K562 (cell line): ENCODE measurements around the gene DNMBP. TPM values are rescaled to one million over a fixed set of nuclear protein-coding genes. Genes with fewer than 3 reads are reported as not detected.

Experiments used
- ATAC-seq: fragments of 200-7000 bp; cut with Tn5 transposase; 3 replicates; pipeline ENCODE4 v1.9.1; 2020; ENCODE audit warnings: moderate library complexity
- BruUV-seq: library from RNA; stranded (reverse); fragments of 400-500 nt; replicated peaks from 2 replicates; lab custom pipeline; 2021; lab: Mats Ljungman, UMichigan
- CTCF ChIA-PET: fragments of 300-600 bp; formaldehyde crosslinking; extraction: SDS; loops from one replicate; lab custom pipeline; 2021; ENCODE audit warnings: low intra/inter-chr PET ratio; lab: Yijun Ruan, JAX
- POLR2A ChIA-PET: fragments of 300-600, 350-650 bp; sonication (Branson Sonifier 250); formaldehyde crosslinking; extraction: SDS; loops from one replicate; lab custom pipeline; 2021; ENCODE audit warnings: antibody characterized with exemption, inconsistent platforms; lab: Yijun Ruan, JAX
- DNase-seq, 4 experiments: peaks; one replicate each; pipeline versions ENCODE4 v3.0.0 to v3.0.0-alpha.2; 2011 to 2018; ENCODE audit warnings: low spot score in 3 of 4, mixed read lengths in 3 of 4; ENCODE audit errors: extremely low read depth in 1 of 4
- FAIRE-seq: peaks from 2 replicates; lab custom pipeline; 2011; peaks lifted over from hg19 to GRCh38; lab: Jason Lieb, UNC
- H2AFZ ChIP-seq: 2 replicates; pipeline ENCODE4 v1.6.0; 2011; ENCODE audit warnings: low read depth, low read length, control low read depth, inconsistent platforms
- H3K27ac ChIP-seq: fragments of 200-600 bp; 3 replicates; pipeline ENCODE4 v1.8.0; 2011; ENCODE audit warnings: low read depth, mild to moderate bottlenecking, control low read depth, inconsistent platforms, low read length, moderate library complexity, mixed read lengths; ENCODE audit errors: extremely low read depth
- H3K27me3 ChIP-seq, 2 experiments: fragments of 300-600 bp in 1 of 2; 2 replicates in 1 of 2; 3 replicates in 1 of 2; pipeline versions ENCODE4 v1.6.0 to v1.8.0; 2011; ENCODE audit warnings: inconsistent platforms in 2 of 2, low read length in 2 of 2, mild to moderate bottlenecking in 1 of 2, mixed read lengths in 1 of 2, moderate library complexity in 1 of 2; ENCODE audit not compliant: control insufficient read depth in 2 of 2, insufficient read depth in 2 of 2
- H3K36me3 ChIP-seq: fragments of 300-600 bp; 3 replicates; pipeline ENCODE4 v1.8.0; 2011; ENCODE audit warnings: mild to moderate bottlenecking, low read length, inconsistent platforms; ENCODE audit not compliant: control insufficient read depth, insufficient read depth
- H3K4me1 ChIP-seq, 2 experiments: fragments of 200-600 bp in 1 of 2; replicated peaks in 1 of 2; 2 replicates in 1 of 2; 3 replicates in 1 of 2; pipeline versions ENCODE4 v1.5.1 to v1.8.0; 2011; ENCODE audit warnings: inconsistent platforms in 2 of 2, low read length in 2 of 2, mild to moderate bottlenecking in 1 of 2, mixed read lengths in 1 of 2, moderate library complexity in 1 of 2; ENCODE audit not compliant: control insufficient read depth in 2 of 2, insufficient read depth in 2 of 2
- H3K4me2 ChIP-seq: 2 replicates; pipeline ENCODE4 v1.6.1; 2011; ENCODE audit warnings: low read length, control low read depth, inconsistent platforms, mixed read lengths; ENCODE audit not compliant: insufficient read depth
- H3K4me3 ChIP-seq: fragments of 200-600 bp; sonication (generic), shearing (Covaris generic); 2 replicates; pipeline ENCODE4 v1.5.1; 2016; ENCODE audit warnings: control low read depth, inconsistent platforms
- H3K79me2 ChIP-seq: fragments of 200-600 bp; 3 replicates; pipeline ENCODE4 v1.8.0; 2011; ENCODE audit warnings: low read length, inconsistent platforms; ENCODE audit not compliant: control insufficient read depth, insufficient read depth
- H3K9ac ChIP-seq, 2 experiments: 2 replicates each; pipeline versions ENCODE4 v1.6.0 to v1.6.1; 2011; ENCODE audit warnings: low read depth in 2 of 2, low read length in 2 of 2, control low read depth in 1 of 2, inconsistent platforms in 1 of 2, mild to moderate bottlenecking in 1 of 2, mixed read lengths in 1 of 2; ENCODE audit not compliant: insufficient read depth in 1 of 2
- H3K9me1 ChIP-seq: one replicate; pipeline ENCODE4 v1.6.0; 2011; ENCODE audit warnings: inconsistent platforms, mild to moderate bottlenecking, low read length, moderate library complexity; ENCODE audit not compliant: control insufficient read depth, insufficient read depth
- H3K9me3 ChIP-seq: replicated peaks from 2 replicates; pipeline ENCODE4 v1.5.1; 2011; ENCODE audit warnings: low read depth, low read length, inconsistent platforms; ENCODE audit not compliant: control insufficient read depth, insufficient read depth
- H4K20me1 ChIP-seq: replicated peaks from 2 replicates; pipeline ENCODE4 v1.6.1; 2011; ENCODE audit warnings: low read length, inconsistent platforms, mixed read lengths; ENCODE audit not compliant: control insufficient read depth, insufficient read depth
- ID3 ChIP-seq, 2 experiments: fragments of 250-450 bp in 1 of 2; fragments of 450-650 bp in 1 of 2; sonication (Bioruptor Pico) in 1 of 2; IDR thresholded peaks; 2 replicates each; pipeline versions ENCODE4 v1.6.1 to v1.8.0; 2016 to 2021; ENCODE audit warnings: mild to moderate bottlenecking in 2 of 2, moderate library complexity in 2 of 2, missing compliant biosample characterization in 1 of 2, missing genetic modification characterization in 1 of 2
- IRF2 ChIP-seq: sonication (generic); formaldehyde crosslinking; IDR thresholded peaks from 2 replicates; pipeline ENCODE4 v1.8.1; 2022; ENCODE audit warnings: mild to moderate bottlenecking, missing genetic modification reagents
- POLR3A ChIP-seq: IDR thresholded peaks from 2 replicates; pipeline ENCODE4 v1.6.1; 2011; ENCODE audit warnings: borderline replicate concordance, mild to moderate bottlenecking, moderate library complexity; ENCODE audit not compliant: insufficient read length, insufficient read depth; ENCODE audit errors: extremely low read depth
- UBTF ChIP-seq, 2 experiments: IDR thresholded peaks; 2 replicates each; pipeline ENCODE4 v1.6.1; 2012; ENCODE audit warnings: improper control_type of control experiment in 2 of 2, low read depth in 2 of 2, low read length in 2 of 2, borderline replicate concordance in 1 of 2
- ZNF143 ChIP-seq: sonication (generic); formaldehyde crosslinking; IDR thresholded peaks from 2 replicates; pipeline ENCODE4 v1.9.0; 2022; ENCODE audit warnings: mild to moderate bottlenecking, missing genetic modification reagents
- WGBS: fragments of 100-300 bp; shearing (Covaris generic); methylation state at CpG from one replicate; pipeline ENCODE4 v1.1.6; 2016; ENCODE audit warnings: low coverage, mixed read lengths; ENCODE audit not compliant: insufficient coverage; ENCODE audit errors: missing lambda C conversion rate; 5-methylcytosine and 5-hydroxymethylcytosine counted together
- in situ Hi-C: fragments of 300-500 bp; cut with MboI; formaldehyde crosslinking; loops from 4 replicates; pipeline ENCODE4 v1.15.0; 2018; ENCODE audit warnings: inconsistent platforms, mixed read lengths
- intact Hi-C: fragments of 100-400 bp; cut with micrococcal nuclease; formaldehyde crosslinking; loops from 2 replicates; pipeline ENCODE4 v1.14.2; 2022
- polyA plus RNA-seq, 8 experiments: library from polyadenylated mRNA; depleted of rRNA in 4 of 8; stranded (reverse) in 5 of 8; unstranded in 3 of 8; fragments of >200 nt; fragmentation: Nextera tagmentation in 2 of 8; fragmentation: Illumina TruSeq in 1 of 8; extraction: Ambion mirVana in 2 of 8; extraction: Trizol in 1 of 8; gene quantifications; 2 replicates each; pipeline versions ENCODE4 v1.2.1 to v1.2.3, GENCODE V29; 2011 to 2014; ENCODE audit warnings: inconsistent platforms in 1 of 8, missing spikeins in 1 of 8
- total RNA-seq, 7 experiments: library from RNA; depleted of rRNA in 6 of 7; stranded (reverse); fragments of >200 nt in 6 of 7; fragmentation: Illumina TruSeq in 2 of 7; extraction: Trizol in 2 of 7; gene quantifications; 2 replicates each; pipeline versions ENCODE4 v1.2.1 to v1.2.3, GENCODE V29; 2011 to 2021; ENCODE audit warnings: low replicate concordance in 1 of 7

DNMBP gene
- total and polyA plus RNA-seq, 9 of the 15 experiments (the other 6 are each of a cell fraction or from before 2014, with no cell fraction given), result 0.83 to 3.7 (median 2.2) TPM

- BruUV-seq, result no TSS peak
- ChIA-PET CTCF (no interaction called here), POLR2A (no interaction called here)
- H3K27ac ChIP-seq, result no peak overlapping the region
- no peak for FAIRE-seq
- H3K9me1 ChIP-seq, result no peaks in the 10 kb centered on the region
- H4K20me1 ChIP-seq, result 0 out of 2 replicates have a peak, but pooled peaks cover under 1% of the 10 kb centered on the region
- no peak overlapping the region for H2AFZ ChIP-seq
- H3K9ac ChIP-seq, result no peak overlapping the region
- TF ChIP-seq ZNF143 (CRISPR knock-in tag) (no peak), IRF2 (CRISPR knock-in tag) (no peak), POLR3A (no peak), ID3 (CRISPR knock-in tag; IDR thresholded peaks at IDR 0.05) (no peak), ID3 (tag; IDR thresholded peaks at IDR 0.05) (no peak), UBTF (IDR thresholded peaks at IDR 0.05; ENCODE audit: borderline replicate concordance in 1 of 2, low read depth in 2 of 2, low read length in 2 of 2) (no peak)
- H3K36me3 ChIP-seq, result no peaks in the 10 kb centered on the region
- in situ Hi-C loops (no loop called here), intact Hi-C loops (no loop called here)
- no peaks in the 10 kb centered on the region for H3K79me2 ChIP-seq
- no peak for ATAC-seq
- 31% methylated on average over 5 of the region's 5 CpGs for WGBS
- peaks cover 0 to 4% of the 10 kb centered on the region in 2 experiments; a peak in 3 of 5 replicates for H3K4me1 ChIP-seq
- 0 out of 5 replicates have a peak, but pooled peaks cover 0 to 2% of the 10 kb centered on the region in 2 experiments for H3K27me3 ChIP-seq
- H3K4me2 ChIP-seq, result no peak overlapping the region
- no peak overlapping the region for H3K4me3 ChIP-seq
- H3K9me3 ChIP-seq, result no peaks in the 10 kb centered on the region
- no peak for DNase-seq
Measured at GRCh38 chr10:100014071-100014762, 4.5 kb upstream of the DNMBP start.
